ENCODE measurements around the gene DAPK2. TPM values are rescaled to one million over a fixed set of nuclear protein-coding genes. Genes with fewer than 3 reads are reported as not detected.

Gene DAPK2
- polyA plus RNA-seq, 1 of the 3 experiments (the other 2 are of a cell fraction), result 1.4 TPM

DNA sequence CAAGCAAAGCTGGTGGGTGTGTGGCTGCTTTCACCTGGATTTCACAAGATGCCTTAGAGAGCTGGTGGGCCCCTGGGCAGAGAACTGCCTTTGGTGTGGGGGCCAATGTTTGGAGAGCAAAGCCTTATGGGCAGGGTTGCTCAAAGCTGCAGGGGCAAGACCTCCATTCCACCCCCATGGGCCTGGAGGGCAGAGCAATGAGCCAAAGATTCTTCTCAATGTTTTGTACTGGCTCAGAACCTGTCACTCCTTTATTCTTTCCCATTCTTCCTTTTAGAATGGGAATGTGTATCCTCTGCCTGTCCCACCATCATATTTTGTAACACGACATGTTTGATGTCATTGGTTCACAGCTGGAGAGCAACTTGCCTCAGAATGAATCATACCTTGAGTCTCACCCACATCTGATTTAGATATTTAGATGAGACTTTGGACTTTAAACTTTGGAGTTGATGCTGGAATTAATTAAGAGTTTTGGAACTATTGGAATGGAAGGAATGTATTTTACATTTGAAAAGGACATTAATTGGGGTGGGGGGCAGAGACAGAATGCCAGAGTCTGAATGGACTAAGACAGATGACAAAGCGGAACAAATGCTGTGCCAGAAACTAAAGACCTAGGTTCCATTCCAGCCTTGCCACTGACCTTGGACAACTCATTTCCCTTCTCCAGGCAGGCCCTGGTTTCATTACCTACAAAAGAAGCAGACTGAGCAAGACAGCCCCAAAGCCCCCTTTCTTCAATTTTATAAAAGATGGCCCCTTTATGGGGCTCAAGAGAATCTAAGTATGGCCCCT, 72.9 kb downstream of the DAPK2 start:
- H3K27me3 ChIP-seq (ENCODE audit: insufficient read depth), result no peaks in the 10 kb centered on the region
- no peaks in the 10 kb centered on the region for H3K36me3 ChIP-seq (replicated peaks in 1 of 2; ENCODE audit: control insufficient read depth in 1 of 2, insufficient read depth in 2 of 2, low read length in 1 of 2)
- ChIA-PET POLR2A (no interaction called here), CTCF (no interaction called here)
- H3K4me1 ChIP-seq (ENCODE audit: control insufficient read depth in 1 of 2, insufficient read depth in 2 of 2, low read depth in 1 of 2, low read length in 1 of 2), result peaks cover 2 to 5% of the 10 kb centered on the region in 2 experiments; a peak in 2 of 4 replicates
- no peaks in the 10 kb centered on the region for H3K79me2 ChIP-seq (ENCODE audit: insufficient read depth)
- DNase-seq, result no peak
- H3K27ac ChIP-seq (ENCODE audit: low read depth in 2 of 2, low read length in 1 of 2), result no peak overlapping the region
- no peaks in the 10 kb centered on the region for H4K20me1 ChIP-seq (ENCODE audit: insufficient read depth)
- H3K9ac ChIP-seq, result no peak overlapping the region
- no peak overlapping the region for H3K4me2 ChIP-seq
- no peaks in the 10 kb centered on the region for H3K9me3 ChIP-seq
- H3K4me3 ChIP-seq (ENCODE audit: low read depth in 2 of 2, low read length in 1 of 2), result no peak overlapping the region
- TF ChIP-seq, protein P1, sequence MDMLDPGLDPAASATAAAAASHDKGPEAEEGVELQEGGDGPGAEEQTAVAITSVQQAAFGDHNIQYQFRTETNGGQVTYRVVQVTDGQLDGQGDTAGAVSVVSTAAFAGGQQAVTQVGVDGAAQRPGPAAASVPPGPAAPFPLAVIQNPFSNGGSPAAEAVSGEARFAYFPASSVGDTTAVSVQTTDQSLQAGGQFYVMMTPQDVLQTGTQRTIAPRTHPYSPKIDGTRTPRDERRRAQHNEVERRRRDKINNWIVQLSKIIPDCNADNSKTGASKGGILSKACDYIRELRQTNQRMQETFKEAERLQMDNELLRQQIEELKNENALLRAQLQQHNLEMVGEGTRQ (IDR thresholded peaks at IDR 0.05; ENCODE audit: borderline replicate concordance, low read depth, low read length), result no peak
- TF ChIP-seq, protein P2, sequence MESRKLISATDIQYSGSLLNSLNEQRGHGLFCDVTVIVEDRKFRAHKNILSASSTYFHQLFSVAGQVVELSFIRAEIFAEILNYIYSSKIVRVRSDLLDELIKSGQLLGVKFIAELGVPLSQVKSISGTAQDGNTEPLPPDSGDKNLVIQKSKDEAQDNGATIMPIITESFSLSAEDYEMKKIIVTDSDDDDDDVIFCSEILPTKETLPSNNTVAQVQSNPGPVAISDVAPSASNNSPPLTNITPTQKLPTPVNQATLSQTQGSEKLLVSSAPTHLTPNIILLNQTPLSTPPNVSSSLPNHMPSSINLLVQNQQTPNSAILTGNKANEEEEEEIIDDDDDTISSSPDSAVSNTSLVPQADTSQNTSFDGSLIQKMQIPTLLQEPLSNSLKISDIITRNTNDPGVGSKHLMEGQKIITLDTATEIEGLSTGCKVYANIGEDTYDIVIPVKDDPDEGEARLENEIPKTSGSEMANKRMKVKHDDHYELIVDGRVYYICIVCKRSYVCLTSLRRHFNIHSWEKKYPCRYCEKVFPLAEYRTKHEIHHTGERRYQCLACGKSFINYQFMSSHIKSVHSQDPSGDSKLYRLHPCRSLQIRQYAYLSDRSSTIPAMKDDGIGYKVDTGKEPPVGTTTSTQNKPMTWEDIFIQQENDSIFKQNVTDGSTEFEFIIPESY (IDR thresholded peaks at IDR 0.05; ENCODE audit: borderline replicate concordance, low read depth), result no peak
- no peak for TF ChIP-seq CTCF (IDR thresholded peaks at IDR 0.05)
- TF ChIP-seq ELF1 (IDR thresholded peaks at IDR 0.05), result no peak
- no peak for TF ChIP-seq FOXM1 (IDR thresholded peaks at IDR 0.05; ENCODE audit: low read depth)
- TF ChIP-seq TCF12 (IDR thresholded peaks at IDR 0.05), result peak; percentile 32
- H3K9me2 ChIP-seq, result no peaks in the 10 kb centered on the region
- no peaks in the 10 kb centered on the region for H3F3A ChIP-seq (replicated peaks; ENCODE audit: insufficient read depth)
- no peak overlapping the region for H2AFZ ChIP-seq (ENCODE audit: low read depth)
- 45% methylated on average over 2 of the region's 2 CpGs for WGBS (ENCODE audit: low lambda C conversion rate)

GRCh38 chr15:63972801-63973200, 73.5 kb downstream of the DAPK2 start:
- Histone ChIP-seq H3K9me3 (no peaks in the 10 kb centered on the region), H3K9me2 (no peaks in the 10 kb centered on the region), H2AFZ (ENCODE audit: low read depth) (no peak overlapping the region), H3K27ac (ENCODE audit: low read depth in 2 of 2, low read length in 1 of 2) (no peak overlapping the region), H3K4me3 (ENCODE audit: low read depth in 2 of 2, low read length in 1 of 2) (no peak overlapping the region), H3K36me3 (replicated peaks in 1 of 2; ENCODE audit: control insufficient read depth in 1 of 2, insufficient read depth in 2 of 2, low read length in 1 of 2) (no peaks in the 10 kb centered on the region), H3K79me2 (ENCODE audit: insufficient read depth) (no peaks in the 10 kb centered on the region), H3K4me2 (no peak overlapping the region), H3F3A (replicated peaks; ENCODE audit: insufficient read depth) (no peaks in the 10 kb centered on the region), H3K9ac (no peak overlapping the region), H3K4me1 (ENCODE audit: control insufficient read depth in 1 of 2, insufficient read depth in 2 of 2, low read depth in 1 of 2, low read length in 1 of 2) (peaks cover 2 to 5% of the 10 kb centered on the region in 2 experiments; a peak in 2 of 4 replicates), H3K27me3 (ENCODE audit: insufficient read depth) (no peaks in the 10 kb centered on the region), H4K20me1 (ENCODE audit: insufficient read depth) (no peaks in the 10 kb centered on the region)
- no peak for DNase-seq
- ChIA-PET CTCF (no interaction called here), POLR2A (no interaction called here)
- WGBS (ENCODE audit: low lambda C conversion rate), result 76% methylated on average over 1 of the region's 1 CpG
- TF ChIP-seq EZH2phosphoT487 (IDR thresholded peaks at IDR 0.05; ENCODE audit: borderline replicate concordance, low read depth) (no peak), CHD2 (IDR thresholded peaks at IDR 0.05; ENCODE audit: low read length, partially characterized antibody) (no peak), MEF2A (IDR thresholded peaks at IDR 0.05; ENCODE audit: borderline replicate concordance, low read depth) (no peak), POLR2AphosphoS5 (IDR thresholded peaks at IDR 0.05; ENCODE audit: low read depth, low read length) (no peak), GATA2 (CRISPR knock-in tag; IDR thresholded peaks at IDR 0.05) (no peak), SMC3 (IDR thresholded peaks at IDR 0.05; ENCODE audit: low read depth, low read length) (no peak), CTCF (IDR thresholded peaks at IDR 0.05) (no peak), RCOR1 (IDR thresholded peaks at IDR 0.05; ENCODE audit: low read length) (no peak), MAX (IDR thresholded peaks at IDR 0.05; ENCODE audit: low read depth) (no peak), JUND (IDR thresholded peaks at IDR 0.05) (no peak), SIN3A (IDR thresholded peaks at IDR 0.05; ENCODE audit: borderline replicate concordance, low read depth, low read length) (no peak), FOSL2 (IDR thresholded peaks at IDR 0.05; ENCODE audit: borderline replicate concordance, low read depth) (no peak), YY1 (IDR thresholded peaks at IDR 0.05; ENCODE audit: low read depth) (no peak)
- TF ChIP-seq, protein P2 (IDR thresholded peaks at IDR 0.05; ENCODE audit: borderline replicate concordance, low read depth), result no peak

Measured in SK-N-SH (cell line).